GM18873 (cell line): ENCODE results near the gene TMSB4X.
"Not testable (repeated sequence)": the region's sequence is repeated elsewhere in the genome, so short reads cannot be mapped to it uniquely, and the experiment has no call there.

Experiments
- ATAC-seq: cut with Tn5 transposase; IDR thresholded peaks from one replicate; pipeline ENCODE4 v1.9.1; 2021; ENCODE audit warnings: mild to moderate bottlenecking, moderate library complexity, moderate number of reproducible peaks; ENCODE audit not compliant: unreplicated experiment, low FRiP score

TMSB4X gene

GRCh38 chrX:12974796-12975669, at the start of gene TMSB4X:
Gene TMSB4X (plus strand): TSS chrX:12975110.
- ATAC-seq: peak; percentile 42

GRCh38 chrX:12929701-12930100, 45.2 kb upstream of the TMSB4X start:
- ATAC-seq: no peak

GRCh38 chrX:12930150-12930549, 44.8 kb upstream of the TMSB4X start:
- no peak for ATAC-seq

- ATAC-seq: no peak
Observed at GRCh38 chrX:12932244-12932643, 42.7 kb upstream of the TMSB4X start.

- ATAC-seq: no peak
Observed at GRCh38 chrX:12934850-12935249, 40.1 kb upstream of the TMSB4X start.

- ATAC-seq: no peak
Observed at GRCh38 chrX:12936947-12937346, 38.0 kb upstream of the TMSB4X start.

GRCh38 chrX:12940471-12940870, 34.4 kb upstream of the TMSB4X start:
- ATAC-seq: not testable (repeated sequence)

- not testable (repeated sequence) for ATAC-seq
Observed at GRCh38 chrX:12943592-12943991, 31.3 kb upstream of the TMSB4X start.

GRCh38 chrX:12944452-12944851, 30.5 kb upstream of the TMSB4X start:
- not testable (repeated sequence) for ATAC-seq

- no peak for ATAC-seq
Observed at GRCh38 chrX:12945494-12945893, 29.4 kb upstream of the TMSB4X start.

GRCh38 chrX:12946406-12946805, 28.5 kb upstream of the TMSB4X start:
- no peak for ATAC-seq

GRCh38 chrX:12946838-12947544, 27.9 kb upstream of the TMSB4X start:
- no peak for ATAC-seq

- no peak for ATAC-seq
Observed at GRCh38 chrX:12947545-12948235, 27.2 kb upstream of the TMSB4X start.

- ATAC-seq: no peak
Observed at GRCh38 chrX:12948495-12948894, 26.4 kb upstream of the TMSB4X start.

GRCh38 chrX:12949205-12949926, 25.5 kb upstream of the TMSB4X start:
- no peak for ATAC-seq

- ATAC-seq: peak; percentile 50
Observed at GRCh38 chrX:12949927-12950656, 24.8 kb upstream of the TMSB4X start.

- ATAC-seq: peak; percentile 50
Observed at GRCh38 chrX:12950851-12951594, 23.9 kb upstream of the TMSB4X start.

GRCh38 chrX:12951595-12951975, 23.3 kb upstream of the TMSB4X start:
- no peak for ATAC-seq

- no peak for ATAC-seq
Observed at GRCh38 chrX:12953420-12953819, 21.5 kb upstream of the TMSB4X start.
